CD8-positive, alpha-beta memory T cell (primary cell): ENCODE measurements around the gene ZNF622. TPM values are rescaled to one million over a fixed set of nuclear protein-coding genes. Genes with fewer than 3 reads are reported as not detected.

Source experiments
- CTCF ChIA-PET: fragments of 350-600 bp; sonication (Branson Sonifier 250); formaldehyde crosslinking; loops from one replicate; lab custom pipeline; 2021; ENCODE audit warnings: antibody characterized with exemption; lab: Charles Lee
- POLR2A ChIA-PET: fragments of 350-600 bp; sonication (Branson Sonifier 250); formaldehyde crosslinking; loops from one replicate; lab custom pipeline; 2021; ENCODE audit warnings: antibody characterized with exemption; lab: Charles Lee
- DNase-seq, 5 donors: peaks; one replicate each; pipeline versions ENCODE4 v3.0.0 to v3.0.0-alpha.2; 2020 to 2022; ENCODE audit warnings: mixed read lengths in 1 of 5
- H3K27ac ChIP-seq: one replicate; pipeline ENCODE4 v1.7.0; 2013; ENCODE audit warnings: low read depth, mild to moderate bottlenecking, low read length, moderate library complexity
- H3K27me3 ChIP-seq: 2 replicates; pipeline ENCODE4 v1.7.0; 2013; ENCODE audit warnings: low read length, mild to moderate bottlenecking; ENCODE audit not compliant: insufficient read depth, poor library complexity, severe bottlenecking
- H3K36me3 ChIP-seq: 2 replicates; pipeline ENCODE4 v1.7.0; 2013; ENCODE audit warnings: mild to moderate bottlenecking, low read length, moderate library complexity; ENCODE audit not compliant: insufficient read depth
- H3K4me1 ChIP-seq: 2 replicates; pipeline ENCODE4 v1.7.0; 2013; ENCODE audit warnings: mild to moderate bottlenecking, low read length, moderate library complexity; ENCODE audit not compliant: insufficient read depth
- H3K4me3 ChIP-seq: 2 replicates; pipeline ENCODE4 v1.7.0; 2013; ENCODE audit warnings: mild to moderate bottlenecking, low read length
- H3K9me3 ChIP-seq: 2 replicates; pipeline ENCODE4 v1.7.0; 2013; ENCODE audit warnings: mild to moderate bottlenecking, low read length
- H3K27ac Mint-ChIP-seq, 8 donors: one replicate each; pipeline ENCODE4 v1.8.0; 2020 to 2021; ENCODE audit warnings: mixed read lengths in 8 of 8, mild to moderate bottlenecking in 6 of 8, inconsistent platforms in 3 of 8, moderate library complexity in 3 of 8
- H3K27me3 Mint-ChIP-seq, 2 donors: one replicate each; pipeline ENCODE4 v1.8.0; 2020 to 2021; ENCODE audit warnings: mixed read lengths in 2 of 2, mild to moderate bottlenecking in 1 of 2, moderate library complexity in 1 of 2
- H3K36me3 Mint-ChIP-seq, 3 donors: one replicate each; pipeline ENCODE4 v1.8.0; 2020 to 2021; ENCODE audit warnings: mixed read lengths in 3 of 3, inconsistent platforms in 1 of 3, mild to moderate bottlenecking in 1 of 3
- H3K4me1 Mint-ChIP-seq, 3 donors: one replicate each; pipeline ENCODE4 v1.8.0; 2020 to 2021; ENCODE audit warnings: mixed read lengths in 3 of 3, inconsistent platforms in 1 of 3, mild to moderate bottlenecking in 1 of 3
- H3K4me3 Mint-ChIP-seq, 7 donors: one replicate each; pipeline ENCODE4 v1.8.0; 2020 to 2021; ENCODE audit warnings: mixed read lengths in 7 of 7, mild to moderate bottlenecking in 6 of 7, moderate library complexity in 4 of 7, inconsistent platforms in 2 of 7
- H3K9me3 Mint-ChIP-seq, 5 donors: one replicate each; pipeline ENCODE4 v1.8.0; 2020 to 2022; ENCODE audit warnings: mixed read lengths in 5 of 5, mild to moderate bottlenecking in 3 of 5, moderate library complexity in 2 of 5, inconsistent platforms in 1 of 5
- polyA plus RNA-seq: library from polyadenylated mRNA; unstranded; fragments of 300-500 nt; fragmentation: Illumina TruSeq; gene quantifications from one replicate; pipeline ENCODE4 v1.2.3, GENCODE V29; 2021
- total RNA-seq, 2 experiments: library from RNA; stranded (reverse); gene quantifications; one replicate each; pipeline ENCODE4 v1.2.3, GENCODE V29; 2021

Gene ZNF622
- total and polyA plus RNA-seq, 3 experiments from 2014 or later = 45.1 to 54.9 (median 45.9) TPM

GRCh38 chr5:16486711-16487111 is 21.1 kb upstream of the ZNF622 start:
- H3K4me3 Mint-ChIP-seq = no peak overlapping the region
- Histone ChIP-seq H3K9me3 (no peaks in the 10 kb centered on the region), H3K36me3 (no peaks in the 10 kb centered on the region), H3K4me3 (no peak overlapping the region), H3K27me3 (no peaks in the 10 kb centered on the region), H3K4me1 (no peaks in the 10 kb centered on the region), H3K27ac (no peak overlapping the region)
- ChIA-PET CTCF (no interaction called here), POLR2A (no interaction called here)
- H3K4me1 Mint-ChIP-seq = peaks cover 0 to 19% (median 0%) of the 10 kb centered on the region in 3 donors
- H3K27me3 Mint-ChIP-seq = peaks cover 0 to 1% of the 10 kb centered on the region in 2 donors
- DNase-seq = no peak
- H3K9me3 Mint-ChIP-seq = no peaks in the 10 kb centered on the region
- no peaks in the 10 kb centered on the region for H3K36me3 Mint-ChIP-seq
- H3K27ac Mint-ChIP-seq = peak overlapping the region in 1 of 8 donors; percentile 52

GRCh38 chr5:16485656-16486055 is 20.1 kb upstream of the ZNF622 start:
- Histone ChIP-seq H3K4me3 (no peak overlapping the region), H3K9me3 (no peaks in the 10 kb centered on the region), H3K27me3 (no peaks in the 10 kb centered on the region), H3K4me1 (no peaks in the 10 kb centered on the region), H3K27ac (no peak overlapping the region), H3K36me3 (no peaks in the 10 kb centered on the region)
- ChIA-PET POLR2A (no interaction called here), CTCF (no interaction called here)
- Mint-ChIP-seq H3K27me3 (peaks cover 0 to 1% of the 10 kb centered on the region in 2 donors), H3K27ac (no peak overlapping the region), H3K36me3 (peaks cover 0 to 2% (median 0%) of the 10 kb centered on the region in 3 donors), H3K9me3 (no peaks in the 10 kb centered on the region), H3K4me3 (no peak overlapping the region), H3K4me1 (peaks cover 0 to 15% (median 0%) of the 10 kb centered on the region in 3 donors)
- no peak for DNase-seq

GRCh38 chr5:16484081-16484480 is 18.5 kb upstream of the ZNF622 start:
- CTCF ChIA-PET = interaction anchor here (0.6 to 2.3 kb wide), 4 partner anchors 14 to 183 kb away, joined by 3 to 12 read pairs (median 5); no protein-coding TSS in a partner anchor

GRCh38 chr5:16483361-16483760 is 17.8 kb upstream of the ZNF622 start:
- POLR2A ChIA-PET = no interaction called here
- peaks cover 0 to 4% (median 3%) of the 10 kb centered on the region in 3 donors for H3K36me3 Mint-ChIP-seq
- H3K4me1 Mint-ChIP-seq = peaks cover 0 to 12% (median 0%) of the 10 kb centered on the region in 3 donors

More at GRCh38 chr5:16484081-16484480, 18.5 kb upstream of the ZNF622 start:
- POLR2A ChIA-PET = no interaction called here
- no peak for DNase-seq
- Mint-ChIP-seq H3K4me3 (no peak overlapping the region), H3K4me1 (peaks cover 0 to 12% (median 0%) of the 10 kb centered on the region in 3 donors), H3K27me3 (peaks cover 0 to 1% of the 10 kb centered on the region in 2 donors), H3K9me3 (no peaks in the 10 kb centered on the region), H3K36me3 (peaks cover 0 to 4% (median 3%) of the 10 kb centered on the region in 3 donors), H3K27ac (no peak overlapping the region)
- H3K27me3 ChIP-seq = no peaks in the 10 kb centered on the region
- H3K27ac ChIP-seq = no peak overlapping the region
- no peak overlapping the region for H3K4me3 ChIP-seq
- no peaks in the 10 kb centered on the region for H3K36me3 ChIP-seq
- H3K4me1 ChIP-seq = no peaks in the 10 kb centered on the region
- no peaks in the 10 kb centered on the region for H3K9me3 ChIP-seq

GRCh38 chr5:16482891-16483290 is 17.3 kb upstream of the ZNF622 start:
- Mint-ChIP-seq H3K27me3 (no peaks in the 10 kb centered on the region), H3K4me3 (no peak overlapping the region), H3K27ac (no peak overlapping the region), H3K36me3 (peaks cover 0 to 6% (median 4%) of the 10 kb centered on the region in 3 donors), H3K9me3 (no peaks in the 10 kb centered on the region), H3K4me1 (peaks cover 0 to 12% (median 0%) of the 10 kb centered on the region in 3 donors)
- Histone ChIP-seq H3K27me3 (no peaks in the 10 kb centered on the region), H3K9me3 (no peaks in the 10 kb centered on the region), H3K36me3 (no peaks in the 10 kb centered on the region), H3K4me1 (no peaks in the 10 kb centered on the region), H3K27ac (no peak overlapping the region), H3K4me3 (no peak overlapping the region)
- DNase-seq = no peak
- POLR2A ChIA-PET = no interaction called here
- CTCF ChIA-PET = interaction anchor here (0.8 to 2.3 kb wide), 3 partner anchors 15 to 190 kb away, joined by 3 to 12 read pairs (median 7); no protein-coding TSS in a partner anchor

More at GRCh38 chr5:16483361-16483760, 17.8 kb upstream of the ZNF622 start:
- DNase-seq = no peak
- Histone ChIP-seq H3K27ac (no peak overlapping the region), H3K9me3 (no peaks in the 10 kb centered on the region), H3K4me1 (no peaks in the 10 kb centered on the region), H3K27me3 (no peaks in the 10 kb centered on the region), H3K4me3 (no peak overlapping the region), H3K36me3 (no peaks in the 10 kb centered on the region)
- H3K27me3 Mint-ChIP-seq = peaks cover 0 to 1% of the 10 kb centered on the region in 2 donors
- no peak overlapping the region for H3K4me3 Mint-ChIP-seq
- CTCF ChIA-PET = interaction anchor here (0.8 to 2.3 kb wide), 4 partner anchors 15 to 189 kb away, joined by 3 to 12 read pairs (median 5); no protein-coding TSS in a partner anchor
- peak overlapping the region in 1 of 8 donors; percentile 34 for H3K27ac Mint-ChIP-seq
- H3K9me3 Mint-ChIP-seq = no peaks in the 10 kb centered on the region

- no peaks in the 10 kb centered on the region for H3K9me3 Mint-ChIP-seq
- H3K27ac ChIP-seq = no peak overlapping the region
- POLR2A ChIA-PET = no interaction called here
These were observed 15.4 kb upstream of the ZNF622 start for GRCh38 chr5:16480821-16481538.

GRCh38 chr5:16480144-16480543 is 14.5 kb upstream of the ZNF622 start:
- Mint-ChIP-seq H3K36me3 (peaks cover 0 to 23% (median 4%) of the 10 kb centered on the region in 3 donors), H3K9me3 (no peaks in the 10 kb centered on the region), H3K4me1 (peaks cover 0 to 9% (median under 1%) of the 10 kb centered on the region in 3 donors), H3K27ac (no peak overlapping the region), H3K4me3 (no peak overlapping the region), H3K27me3 (no peaks in the 10 kb centered on the region)
- CTCF ChIA-PET = no interaction called here
- peaks cover under 1% of the 10 kb centered on the region for H3K36me3 ChIP-seq
- no peaks in the 10 kb centered on the region for H3K9me3 ChIP-seq
- H3K27me3 ChIP-seq = no peaks in the 10 kb centered on the region
- no peak overlapping the region for H3K27ac ChIP-seq
- DNase-seq = no peak
- no peak overlapping the region for H3K4me3 ChIP-seq
- POLR2A ChIA-PET = no interaction called here
- H3K4me1 ChIP-seq = no peaks in the 10 kb centered on the region

More at GRCh38 chr5:16480821-16481538, 15.4 kb upstream of the ZNF622 start:
- no peaks in the 10 kb centered on the region for H3K27me3 Mint-ChIP-seq
- Histone ChIP-seq H3K9me3 (no peaks in the 10 kb centered on the region), H3K36me3 (no peaks in the 10 kb centered on the region), H3K27me3 (no peaks in the 10 kb centered on the region), H3K4me3 (no peak overlapping the region), H3K4me1 (no peaks in the 10 kb centered on the region)
- H3K4me1 Mint-ChIP-seq = peaks cover 0 to 9% (median 0%) of the 10 kb centered on the region in 3 donors
- no peak overlapping the region for H3K4me3 Mint-ChIP-seq
- peak overlapping the region in 1 of 8 donors; percentile 0 for H3K27ac Mint-ChIP-seq
- peaks cover 0 to 18% (median 4%) of the 10 kb centered on the region in 3 donors for H3K36me3 Mint-ChIP-seq
- no peak for DNase-seq
- CTCF ChIA-PET = no interaction called here

- no peak for DNase-seq
- H3K4me1 ChIP-seq = no peaks in the 10 kb centered on the region
- peaks cover 3% of the 10 kb centered on the region for H3K36me3 ChIP-seq
- H3K27me3 Mint-ChIP-seq = no peaks in the 10 kb centered on the region
- no peak overlapping the region for H3K27ac Mint-ChIP-seq
- H3K9me3 Mint-ChIP-seq = no peaks in the 10 kb centered on the region
- H3K9me3 ChIP-seq = no peaks in the 10 kb centered on the region
- H3K36me3 Mint-ChIP-seq = peaks cover 0 to 31% (median 4%) of the 10 kb centered on the region in 3 donors
- no peaks in the 10 kb centered on the region for H3K27me3 ChIP-seq
- POLR2A ChIA-PET = no interaction called here
- no peak overlapping the region for H3K27ac ChIP-seq
- no peak overlapping the region for H3K4me3 ChIP-seq
- H3K4me3 Mint-ChIP-seq = no peak overlapping the region
- CTCF ChIA-PET = no interaction called here
- H3K4me1 Mint-ChIP-seq = peaks cover 0 to 5% (median 3%) of the 10 kb centered on the region in 3 donors
These were observed 11.9 kb upstream of the ZNF622 start for GRCh38 chr5:16477541-16477940.
